HCT116 (cell line): ENCODE results near the gene FRMD4B. TPM values are rescaled to one million over a fixed set of nuclear protein-coding genes. Genes with fewer than 3 reads are reported as not detected.

ENCODE experiments used
- ATAC-seq: fragments of 200-7000 bp; cut with Tn5 transposase; 2 replicates; pipeline ENCODE4 v1.9.1; 2020; ENCODE audit warnings: mild to moderate bottlenecking, moderate library complexity
- BruUV-seq: library from RNA; stranded (reverse); fragments of 400-500 nt; replicated peaks from 2 replicates; lab custom pipeline; 2021; lab: Mats Ljungman, UMichigan
- CTCF ChIA-PET: fragments of 300-600 bp; sonication (Branson Sonifier 250); formaldehyde crosslinking; loops from one replicate; lab custom pipeline; 2021; ENCODE audit warnings: antibody characterized with exemption; lab: Charles Lee
- POLR2A ChIA-PET: fragments of 300-600, 350-600 bp; sonication (Branson Sonifier 250); formaldehyde crosslinking; loops from one replicate; lab custom pipeline; 2021; ENCODE audit warnings: antibody characterized with exemption; lab: Charles Lee
- RAD21 ChIA-PET, 2 experiments: fragments of 300-600 bp; sonication (Branson Sonifier 250); formaldehyde crosslinking; loops; one replicate each; lab custom pipeline; 2023; ENCODE audit warnings: low total read pairs in 2 of 2; ENCODE audit not compliant: uncharacterized antibody in 2 of 2, unreplicated experiment in 2 of 2, low non-redundant PET in 1 of 2; lab: Charles Lee
- DNase-seq: peaks from one replicate; pipeline ENCODE4 v3.0.0-alpha.2; 2010; ENCODE audit warnings: low read depth, low spot score
- H2AFZ ChIP-seq: fragments of 200-600 bp; shearing (Covaris generic), sonication (generic); 2 replicates; pipeline ENCODE4 v1.6.1; 2017; ENCODE audit warnings: low read depth, mixed run types, mixed read lengths, antibody characterized with exemption, low read length; ENCODE audit not compliant: poor library complexity, severe bottlenecking
- H3K27ac ChIP-seq: 2 replicates; pipeline ENCODE4 v1.5.1; 2012; ENCODE audit warnings: low read depth, low read length
- H3K27me3 ChIP-seq: fragments of 200-600 bp; sonication (generic); 2 replicates; pipeline ENCODE4 v1.6.1; 2016; ENCODE audit warnings: mixed run types, low read length, mixed read lengths; ENCODE audit not compliant: insufficient read depth
- H3K36me3 ChIP-seq, 2 experiments: fragments of 200-500 bp in 1 of 2; fragments of 200-600 bp in 1 of 2; sonication (Bioruptor generic) in 1 of 2; sonication (generic) in 1 of 2; 2 replicates each; pipeline versions ENCODE4 v1.5.1 to v1.6.1; 2014 to 2016; ENCODE audit warnings: low read length in 2 of 2, inconsistent platforms in 1 of 2, mixed read lengths in 1 of 2, mixed run types in 1 of 2; ENCODE audit not compliant: insufficient read depth in 2 of 2, control insufficient read depth in 1 of 2
- H3K4me1 ChIP-seq, 2 experiments: fragments of 200-600 bp in 1 of 2; sonication (generic) in 1 of 2; 2 replicates each; pipeline versions ENCODE4 v1.5.1 to v1.6.1; 2012 to 2017; ENCODE audit warnings: low read length in 2 of 2, inconsistent platforms in 1 of 2, mild to moderate bottlenecking in 1 of 2, mixed read lengths in 1 of 2, mixed run types in 1 of 2, moderate library complexity in 1 of 2; ENCODE audit not compliant: insufficient read depth in 2 of 2, control insufficient read depth in 1 of 2
- H3K4me2 ChIP-seq: fragments of 200-600 bp; sonication (generic); 2 replicates; pipeline ENCODE4 v1.6.1; 2017; ENCODE audit warnings: mixed run types, low read length, mixed read lengths
- H3K4me3 ChIP-seq, 2 experiments: fragments of 200-600 bp in 1 of 2; sonication (generic) in 1 of 2; replicated peaks in 1 of 2; 2 replicates each; pipeline ENCODE4 v1.5.1; 2011 to 2016; ENCODE audit warnings: low read length in 2 of 2, control low read depth in 1 of 2, low read depth in 1 of 2, mild to moderate bottlenecking in 1 of 2, mixed read lengths in 1 of 2, mixed run types in 1 of 2
- H3K79me2 ChIP-seq: fragments of 200-600 bp; sonication (generic); 2 replicates; pipeline ENCODE4 v1.6.1; 2017; ENCODE audit warnings: mild to moderate bottlenecking, mixed run types, low read length, moderate library complexity, mixed read lengths; ENCODE audit not compliant: insufficient read depth
- H3K9ac ChIP-seq: fragments of 200-600 bp; sonication (generic); 2 replicates; pipeline ENCODE4 v1.6.1; 2016; ENCODE audit warnings: low read length, mixed read lengths
- H3K9me2 ChIP-seq: fragments of 200-600 bp; sonication (generic), shearing (Covaris generic); 2 replicates; pipeline ENCODE4 v1.6.1; 2017; ENCODE audit warnings: mixed run types, mild to moderate bottlenecking, moderate library complexity; ENCODE audit not compliant: insufficient read depth
- H3K9me3 ChIP-seq, 2 experiments: fragments of 200-500 bp in 1 of 2; fragments of 200-600 bp in 1 of 2; sonication (Bioruptor generic) in 1 of 2; sonication (generic) in 1 of 2; 2 replicates each; pipeline ENCODE4 v1.6.1; 2014 to 2017; ENCODE audit warnings: low read length in 2 of 2, mixed read lengths in 2 of 2, inconsistent platforms in 1 of 2, low read depth in 1 of 2, mild to moderate bottlenecking in 1 of 2, mixed run types in 1 of 2, moderate library complexity in 1 of 2; ENCODE audit not compliant: control insufficient read depth in 1 of 2, insufficient read depth in 1 of 2
- H4K20me1 ChIP-seq: fragments of 200-600 bp; sonication (generic), shearing (Covaris generic); 2 replicates; pipeline ENCODE4 v1.6.1; 2017; ENCODE audit warnings: mixed run types, mild to moderate bottlenecking, moderate library complexity; ENCODE audit not compliant: insufficient read depth
- EZH2 ChIP-seq: fragments of 200-600 bp; sonication (generic); IDR thresholded peaks from 2 replicates; pipeline ENCODE4 v1.6.1; 2017; ENCODE audit warnings: antibody characterized with exemption, mixed run types
- EZH2phosphoT487 ChIP-seq: fragments of 200-600 bp; IDR thresholded peaks from 2 replicates; pipeline ENCODE4 v1.6.1; 2018; ENCODE audit warnings: antibody characterized with exemption, borderline replicate concordance
- FOSL1 ChIP-seq: IDR thresholded peaks from 2 replicates; pipeline ENCODE4 v1.6.1; 2012; ENCODE audit warnings: low read depth
- POLR2AphosphoS5 ChIP-seq: IDR thresholded peaks from 2 replicates; pipeline ENCODE4 v1.6.1; 2011; ENCODE audit warnings: mild to moderate bottlenecking, low read depth, low read length, moderate library complexity
- intact Hi-C: fragments of 100-400 bp; cut with micrococcal nuclease; formaldehyde crosslinking; loops from 2 replicates; pipeline ENCODE4 v1.10.0; 2022
- total RNA-seq: library from RNA; stranded (reverse); gene quantifications from one replicate; pipeline ENCODE4 v1.2.1, GENCODE V29; 2021; ENCODE audit not compliant: unreplicated experiment
- TF ChIP-seq, protein P1 (sequence below), 3 experiments: fragments of 200-600 bp in 1 of 3; sonication (generic) in 1 of 3; IDR thresholded peaks in 2 of 3; conservative IDR thresholded peaks in 1 of 3; 2 replicates each; pipeline ENCODE4 v1.5.1; 2012 to 2017; ENCODE audit warnings: low read depth in 2 of 3, low read length in 2 of 3, antibody characterized with exemption in 1 of 3, borderline replicate concordance in 1 of 3, control low read depth in 1 of 3, mild to moderate bottlenecking in 1 of 3, mixed read lengths in 1 of 3, mixed run types in 1 of 3, moderate library complexity in 1 of 3; ENCODE audit not compliant: insufficient read depth in 1 of 3
- TF ChIP-seq, protein P2 (sequence below): IDR thresholded peaks from 2 replicates; pipeline ENCODE4 v1.6.1; 2012; ENCODE audit warnings: low read depth
- TF ChIP-seq, protein P3 (sequence below): IDR thresholded peaks from 2 replicates; pipeline ENCODE4 v1.6.1; 2012
- TF ChIP-seq, protein P4 (sequence below): IDR thresholded peaks from 2 replicates; pipeline ENCODE4 v1.6.1; 2011; ENCODE audit warnings: mild to moderate bottlenecking, low read length, moderate library complexity; ENCODE audit not compliant: insufficient replicate concordance; ENCODE audit errors: extremely low read depth

The FRMD4B gene
- total RNA-seq, 1 experiment from 2014 or later: 2.0 TPM

DNA sequence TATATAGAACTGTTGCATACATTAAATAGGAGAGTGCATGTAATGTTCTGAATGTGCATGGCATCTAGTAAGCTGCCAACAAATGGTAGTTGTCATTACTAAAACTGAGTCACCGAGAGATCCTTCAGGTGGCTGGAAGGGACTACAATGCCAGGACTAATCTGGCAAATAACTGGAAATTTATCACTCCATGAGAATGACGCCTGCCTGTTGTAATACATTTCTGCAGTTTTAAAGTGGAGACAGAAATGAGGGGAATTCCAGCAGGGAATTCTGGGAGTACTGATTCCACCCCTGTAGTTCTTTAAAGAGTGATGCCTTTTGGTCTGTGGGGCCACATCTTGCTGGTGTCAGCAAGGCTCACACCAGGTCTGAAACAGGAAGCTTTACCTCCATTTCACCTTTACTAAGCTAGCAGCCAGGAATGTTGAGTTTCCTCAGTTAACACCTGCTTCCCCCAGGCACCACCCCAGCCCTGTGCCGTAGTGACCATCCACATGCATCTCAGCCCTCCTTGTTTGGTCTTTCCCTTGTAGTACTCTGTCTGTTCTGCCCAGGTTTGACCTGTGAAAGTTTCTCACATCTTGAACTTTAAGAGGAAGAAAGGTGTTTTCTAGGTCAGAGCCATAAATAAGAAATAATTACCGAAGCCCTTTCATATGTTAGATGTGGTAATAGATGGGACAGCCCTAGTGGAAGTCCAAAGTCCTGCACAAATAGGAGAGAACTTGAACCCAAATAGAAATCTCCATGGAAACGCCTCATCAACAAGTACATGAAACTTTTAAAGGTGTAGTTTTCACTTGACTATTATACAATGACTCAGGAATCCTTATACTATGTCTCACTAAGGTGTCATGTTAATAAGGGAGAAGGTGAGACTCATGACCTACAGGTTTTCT is 206.8 kb downstream of the FRMD4B start:
- CTCF ChIA-PET: interaction anchor here (1.0 kb wide), 1 partner anchor 17 kb away, joined by 3 read pairs; no protein-coding TSS in a partner anchor
- TF ChIP-seq, protein P1, sequence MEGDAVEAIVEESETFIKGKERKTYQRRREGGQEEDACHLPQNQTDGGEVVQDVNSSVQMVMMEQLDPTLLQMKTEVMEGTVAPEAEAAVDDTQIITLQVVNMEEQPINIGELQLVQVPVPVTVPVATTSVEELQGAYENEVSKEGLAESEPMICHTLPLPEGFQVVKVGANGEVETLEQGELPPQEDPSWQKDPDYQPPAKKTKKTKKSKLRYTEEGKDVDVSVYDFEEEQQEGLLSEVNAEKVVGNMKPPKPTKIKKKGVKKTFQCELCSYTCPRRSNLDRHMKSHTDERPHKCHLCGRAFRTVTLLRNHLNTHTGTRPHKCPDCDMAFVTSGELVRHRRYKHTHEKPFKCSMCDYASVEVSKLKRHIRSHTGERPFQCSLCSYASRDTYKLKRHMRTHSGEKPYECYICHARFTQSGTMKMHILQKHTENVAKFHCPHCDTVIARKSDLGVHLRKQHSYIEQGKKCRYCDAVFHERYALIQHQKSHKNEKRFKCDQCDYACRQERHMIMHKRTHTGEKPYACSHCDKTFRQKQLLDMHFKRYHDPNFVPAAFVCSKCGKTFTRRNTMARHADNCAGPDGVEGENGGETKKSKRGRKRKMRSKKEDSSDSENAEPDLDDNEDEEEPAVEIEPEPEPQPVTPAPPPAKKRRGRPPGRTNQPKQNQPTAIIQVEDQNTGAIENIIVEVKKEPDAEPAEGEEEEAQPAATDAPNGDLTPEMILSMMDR (IDR thresholded peaks at IDR 0.05 in 2 of 3, conservative IDR thresholded peaks at IDR 0.05 in 1 of 3; ENCODE audit: borderline replicate concordance in 1 of 3, insufficient read depth in 1 of 3, low read depth in 2 of 3, low read length in 2 of 3): 0 out of 6 replicates have a peak, but pooled peaks of 1 of the 3 experiments have one; percentile 9
- no peak for TF ChIP-seq FOSL1
- POLR2A ChIA-PET: interaction anchor here (0.8 kb wide), 1 partner anchor 18 kb away, joined by 3 read pairs; no protein-coding TSS in a partner anchor
- RAD21 ChIA-PET: no interaction called here
- intact Hi-C loops: no loop called here
- Histone ChIP-seq H2AFZ (no peak overlapping the region), H3K36me3 (no peaks in the 10 kb centered on the region), H3K9me2 (no peaks in the 10 kb centered on the region), H3K79me2 (no peaks in the 10 kb centered on the region), H3K9ac (no peak overlapping the region), H3K4me2 (0 out of 2 replicates have a peak overlapping the region, but pooled peaks have one; percentile 11), H3K27ac (no peak overlapping the region), H3K27me3 (no peaks in the 10 kb centered on the region), H4K20me1 (no peaks in the 10 kb centered on the region), H3K4me3 (no peak overlapping the region), H3K4me1 (peaks cover 11 to 34% of the 10 kb centered on the region in 2 experiments), H3K9me3 (no peaks in the 10 kb centered on the region)
- DNase-seq (no peak), ATAC-seq (peak; percentile 26; the same call in 1 of the 2 replicates)
- no TSS peak for BruUV-seq

DNA sequence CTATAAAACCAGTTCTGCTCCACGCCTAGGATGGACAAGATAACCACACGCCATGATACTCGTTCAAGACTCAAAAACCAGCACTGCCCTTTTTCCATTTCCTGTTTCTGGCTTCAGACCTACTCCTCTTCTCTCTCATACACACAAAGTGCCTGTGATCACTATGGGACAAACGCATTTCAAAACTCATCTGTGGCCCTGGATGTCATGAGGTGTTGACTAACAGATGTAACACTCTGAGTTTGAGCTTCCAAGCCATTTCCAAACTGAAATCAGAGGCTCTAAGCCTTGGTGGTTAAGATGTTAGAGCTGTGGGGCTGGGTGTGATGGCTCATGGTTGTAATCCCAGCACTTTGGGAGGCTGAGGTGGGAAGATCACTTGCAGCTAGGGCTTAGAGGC is 207.8 kb downstream of the FRMD4B start:
- ATAC-seq (no peak), DNase-seq (no peak)
- Histone ChIP-seq H2AFZ (no peak overlapping the region), H3K4me1 (peaks cover 11 to 33% of the 10 kb centered on the region in 2 experiments), H3K27ac (no peak overlapping the region), H3K79me2 (no peaks in the 10 kb centered on the region), H3K36me3 (no peaks in the 10 kb centered on the region), H3K27me3 (no peaks in the 10 kb centered on the region), H3K4me2 (no peak overlapping the region), H3K9ac (no peak overlapping the region), H3K9me2 (no peaks in the 10 kb centered on the region), H3K9me3 (no peaks in the 10 kb centered on the region), H3K4me3 (no peak overlapping the region), H4K20me1 (no peaks in the 10 kb centered on the region; the same call in 1 of the 2 replicates)
- intact Hi-C loops: no loop called here
- POLR2A ChIA-PET: interaction anchor here (0.8 kb wide), 1 partner anchor 17 kb away, joined by 3 read pairs; no protein-coding TSS in a partner anchor
- CTCF ChIA-PET: interaction anchor here (1.0 kb wide), 1 partner anchor 16 kb away, joined by 3 read pairs; no protein-coding TSS in a partner anchor
- RAD21 ChIA-PET: no interaction called here
- BruUV-seq: no TSS peak
- TF ChIP-seq POLR2AphosphoS5: no peak
- TF ChIP-seq EZH2phosphoT487: no peak
- TF ChIP-seq, protein P2, sequence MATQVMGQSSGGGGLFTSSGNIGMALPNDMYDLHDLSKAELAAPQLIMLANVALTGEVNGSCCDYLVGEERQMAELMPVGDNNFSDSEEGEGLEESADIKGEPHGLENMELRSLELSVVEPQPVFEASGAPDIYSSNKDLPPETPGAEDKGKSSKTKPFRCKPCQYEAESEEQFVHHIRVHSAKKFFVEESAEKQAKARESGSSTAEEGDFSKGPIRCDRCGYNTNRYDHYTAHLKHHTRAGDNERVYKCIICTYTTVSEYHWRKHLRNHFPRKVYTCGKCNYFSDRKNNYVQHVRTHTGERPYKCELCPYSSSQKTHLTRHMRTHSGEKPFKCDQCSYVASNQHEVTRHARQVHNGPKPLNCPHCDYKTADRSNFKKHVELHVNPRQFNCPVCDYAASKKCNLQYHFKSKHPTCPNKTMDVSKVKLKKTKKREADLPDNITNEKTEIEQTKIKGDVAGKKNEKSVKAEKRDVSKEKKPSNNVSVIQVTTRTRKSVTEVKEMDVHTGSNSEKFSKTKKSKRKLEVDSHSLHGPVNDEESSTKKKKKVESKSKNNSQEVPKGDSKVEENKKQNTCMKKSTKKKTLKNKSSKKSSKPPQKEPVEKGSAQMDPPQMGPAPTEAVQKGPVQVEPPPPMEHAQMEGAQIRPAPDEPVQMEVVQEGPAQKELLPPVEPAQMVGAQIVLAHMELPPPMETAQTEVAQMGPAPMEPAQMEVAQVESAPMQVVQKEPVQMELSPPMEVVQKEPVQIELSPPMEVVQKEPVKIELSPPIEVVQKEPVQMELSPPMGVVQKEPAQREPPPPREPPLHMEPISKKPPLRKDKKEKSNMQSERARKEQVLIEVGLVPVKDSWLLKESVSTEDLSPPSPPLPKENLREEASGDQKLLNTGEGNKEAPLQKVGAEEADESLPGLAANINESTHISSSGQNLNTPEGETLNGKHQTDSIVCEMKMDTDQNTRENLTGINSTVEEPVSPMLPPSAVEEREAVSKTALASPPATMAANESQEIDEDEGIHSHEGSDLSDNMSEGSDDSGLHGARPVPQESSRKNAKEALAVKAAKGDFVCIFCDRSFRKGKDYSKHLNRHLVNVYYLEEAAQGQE: no peak
- no peak for TF ChIP-seq EZH2
- TF ChIP-seq, protein P3, sequence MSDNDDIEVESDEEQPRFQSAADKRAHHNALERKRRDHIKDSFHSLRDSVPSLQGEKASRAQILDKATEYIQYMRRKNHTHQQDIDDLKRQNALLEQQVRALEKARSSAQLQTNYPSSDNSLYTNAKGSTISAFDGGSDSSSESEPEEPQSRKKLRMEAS: no peak
- TF ChIP-seq, protein P4, sequence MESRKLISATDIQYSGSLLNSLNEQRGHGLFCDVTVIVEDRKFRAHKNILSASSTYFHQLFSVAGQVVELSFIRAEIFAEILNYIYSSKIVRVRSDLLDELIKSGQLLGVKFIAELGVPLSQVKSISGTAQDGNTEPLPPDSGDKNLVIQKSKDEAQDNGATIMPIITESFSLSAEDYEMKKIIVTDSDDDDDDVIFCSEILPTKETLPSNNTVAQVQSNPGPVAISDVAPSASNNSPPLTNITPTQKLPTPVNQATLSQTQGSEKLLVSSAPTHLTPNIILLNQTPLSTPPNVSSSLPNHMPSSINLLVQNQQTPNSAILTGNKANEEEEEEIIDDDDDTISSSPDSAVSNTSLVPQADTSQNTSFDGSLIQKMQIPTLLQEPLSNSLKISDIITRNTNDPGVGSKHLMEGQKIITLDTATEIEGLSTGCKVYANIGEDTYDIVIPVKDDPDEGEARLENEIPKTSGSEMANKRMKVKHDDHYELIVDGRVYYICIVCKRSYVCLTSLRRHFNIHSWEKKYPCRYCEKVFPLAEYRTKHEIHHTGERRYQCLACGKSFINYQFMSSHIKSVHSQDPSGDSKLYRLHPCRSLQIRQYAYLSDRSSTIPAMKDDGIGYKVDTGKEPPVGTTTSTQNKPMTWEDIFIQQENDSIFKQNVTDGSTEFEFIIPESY: no peak
